Measurements from ENCODE around the gene PPP3R2.
"Not testable (repeated sequence)": the region's sequence is repeated elsewhere in the genome, so short reads cannot be mapped to it uniquely, and the experiment has no call there.

The PPP3R2 gene

GRCh38 chr9:101592788-101593187, 2.0 kb downstream of the PPP3R2 start:
- DNase-seq (ENCODE audit: extremely low spot score): no peak
- ChIA-PET CTCF (interaction anchor here (3.7 kb wide), 1 partner anchor 9 kb away, joined by 11 read pairs; no protein-coding TSS in a partner anchor), POLR2A (no interaction called here)
- no peak for TF ChIP-seq CTCF (IDR thresholded peaks at IDR 0.05; ENCODE audit: control extremely low read depth, extremely low read depth, low read depth, missing control alignments)

GRCh38 chr9:101591787-101592446, 2.9 kb downstream of the PPP3R2 start:
- CTCF ChIA-PET: interaction anchor here (1.4 to 3.7 kb wide), 2 partner anchors 10 to 12 kb away, joined by 4 to 11 read pairs; no protein-coding TSS in a partner anchor
- POLR2A ChIA-PET: no interaction called here
- no peak for DNase-seq (ENCODE audit: extremely low spot score)
- TF ChIP-seq CTCF (IDR thresholded peaks at IDR 0.05; ENCODE audit: control extremely low read depth, extremely low read depth, low read depth, missing control alignments): no peak

GRCh38 chr9:101590901-101591300, 3.9 kb downstream of the PPP3R2 start:
- TF ChIP-seq CTCF (IDR thresholded peaks at IDR 0.05; ENCODE audit: control extremely low read depth, extremely low read depth, low read depth, missing control alignments): no peak
- POLR2A ChIA-PET: no interaction called here
- DNase-seq (ENCODE audit: extremely low spot score): no peak
- CTCF ChIA-PET: interaction anchor here (1.4 to 3.7 kb wide), 2 partner anchors 11 kb away, joined by 4 to 11 read pairs; no protein-coding TSS in a partner anchor

GRCh38 chr9:101590074-101590473, 4.7 kb downstream of the PPP3R2 start:
- POLR2A ChIA-PET; DNase-seq (ENCODE audit: extremely low spot score): not testable (repeated sequence)
- CTCF ChIA-PET: interaction anchor here (3.7 kb wide), 1 partner anchor 11 kb away, joined by 11 read pairs; no protein-coding TSS in a partner anchor

- ChIA-PET CTCF (no interaction called here), POLR2A (no interaction called here)
- no peak for TF ChIP-seq CTCF (IDR thresholded peaks at IDR 0.05; ENCODE audit: control extremely low read depth, extremely low read depth, low read depth, missing control alignments)
- DNase-seq (ENCODE audit: extremely low spot score): no peak
Observed at GRCh38 chr9:101587332-101588043, 7.3 kb downstream of the PPP3R2 start.

- CTCF ChIA-PET: no interaction called here
- POLR2A ChIA-PET: no interaction called here
- TF ChIP-seq CTCF (IDR thresholded peaks at IDR 0.05; ENCODE audit: control extremely low read depth, extremely low read depth, low read depth, missing control alignments): no peak
- no peak for DNase-seq (ENCODE audit: extremely low spot score)
Observed at GRCh38 chr9:101586651-101587050, 8.1 kb downstream of the PPP3R2 start.

- no peak for DNase-seq (ENCODE audit: extremely low spot score)
- CTCF ChIA-PET: no interaction called here
- no peak for TF ChIP-seq CTCF (IDR thresholded peaks at IDR 0.05; ENCODE audit: control extremely low read depth, extremely low read depth, low read depth, missing control alignments)
- POLR2A ChIA-PET: no interaction called here
Observed at GRCh38 chr9:101585740-101586139, 9.0 kb downstream of the PPP3R2 start.

All from GM10248 (cell line).